ENCODE results near the gene TPM1.

GRCh38 chr15:63010920-63011693 is 31.4 kb upstream of the TPM1 start:
- TF ChIP-seq CTCF (IDR thresholded peaks at IDR 0.05) = no peak
- no peak for TF ChIP-seq POLR2A (IDR thresholded peaks at IDR 0.05)
